ENCODE results near the gene TUBGCP6.

The TUBGCP6 gene

DNA sequence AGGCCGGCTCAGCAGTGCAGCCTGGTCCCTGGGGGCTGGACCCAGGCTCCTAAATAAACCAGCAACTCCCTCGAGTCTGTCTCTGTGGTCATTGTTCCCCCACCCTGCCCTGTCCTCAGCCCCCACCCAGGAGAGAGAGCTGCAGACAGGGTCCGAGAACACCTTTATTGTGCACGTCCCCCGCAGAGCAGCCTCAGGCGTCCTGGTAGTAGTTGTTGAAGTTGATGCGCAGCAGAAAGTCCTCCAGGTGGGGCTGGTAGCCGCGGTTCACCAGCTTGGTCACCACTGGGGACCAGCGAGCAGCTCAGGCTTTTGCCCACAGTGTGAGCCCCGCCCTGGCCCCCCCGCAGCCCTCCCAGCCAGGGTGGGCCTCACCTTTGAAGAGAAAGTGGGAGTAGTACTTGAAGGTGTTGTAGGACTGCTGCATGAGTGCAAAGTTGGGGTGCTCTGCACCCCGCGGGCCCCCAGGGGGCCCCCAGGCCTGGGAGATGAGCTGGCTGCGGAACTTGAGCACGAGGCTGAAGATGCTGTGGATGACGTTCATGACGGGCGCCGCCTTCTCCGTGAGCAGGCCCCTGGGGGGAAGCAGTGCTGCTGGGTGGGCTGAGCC is 27.2 kb downstream of the TUBGCP6 start:
- H3K4me3 ChIP-seq: no peak overlapping the region
- no peaks in the 10 kb centered on the region for H3K9me3 ChIP-seq
- H3K27me3 ChIP-seq: no peaks in the 10 kb centered on the region
- intact Hi-C loops (cut with DNase I; ENCODE audit: low total_unique reads): no loop called here
- TF ChIP-seq, protein P1, sequence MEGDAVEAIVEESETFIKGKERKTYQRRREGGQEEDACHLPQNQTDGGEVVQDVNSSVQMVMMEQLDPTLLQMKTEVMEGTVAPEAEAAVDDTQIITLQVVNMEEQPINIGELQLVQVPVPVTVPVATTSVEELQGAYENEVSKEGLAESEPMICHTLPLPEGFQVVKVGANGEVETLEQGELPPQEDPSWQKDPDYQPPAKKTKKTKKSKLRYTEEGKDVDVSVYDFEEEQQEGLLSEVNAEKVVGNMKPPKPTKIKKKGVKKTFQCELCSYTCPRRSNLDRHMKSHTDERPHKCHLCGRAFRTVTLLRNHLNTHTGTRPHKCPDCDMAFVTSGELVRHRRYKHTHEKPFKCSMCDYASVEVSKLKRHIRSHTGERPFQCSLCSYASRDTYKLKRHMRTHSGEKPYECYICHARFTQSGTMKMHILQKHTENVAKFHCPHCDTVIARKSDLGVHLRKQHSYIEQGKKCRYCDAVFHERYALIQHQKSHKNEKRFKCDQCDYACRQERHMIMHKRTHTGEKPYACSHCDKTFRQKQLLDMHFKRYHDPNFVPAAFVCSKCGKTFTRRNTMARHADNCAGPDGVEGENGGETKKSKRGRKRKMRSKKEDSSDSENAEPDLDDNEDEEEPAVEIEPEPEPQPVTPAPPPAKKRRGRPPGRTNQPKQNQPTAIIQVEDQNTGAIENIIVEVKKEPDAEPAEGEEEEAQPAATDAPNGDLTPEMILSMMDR (IDR thresholded peaks at IDR 0.05): no peak
- peaks cover 73 to 100% (median 95%) of the 10 kb centered on the region in 3 donors for H3K36me3 ChIP-seq
- no peaks in the 10 kb centered on the region for H3K4me1 ChIP-seq
- DNase-seq: no peak
- H3K27ac ChIP-seq: no peak overlapping the region

DNA sequence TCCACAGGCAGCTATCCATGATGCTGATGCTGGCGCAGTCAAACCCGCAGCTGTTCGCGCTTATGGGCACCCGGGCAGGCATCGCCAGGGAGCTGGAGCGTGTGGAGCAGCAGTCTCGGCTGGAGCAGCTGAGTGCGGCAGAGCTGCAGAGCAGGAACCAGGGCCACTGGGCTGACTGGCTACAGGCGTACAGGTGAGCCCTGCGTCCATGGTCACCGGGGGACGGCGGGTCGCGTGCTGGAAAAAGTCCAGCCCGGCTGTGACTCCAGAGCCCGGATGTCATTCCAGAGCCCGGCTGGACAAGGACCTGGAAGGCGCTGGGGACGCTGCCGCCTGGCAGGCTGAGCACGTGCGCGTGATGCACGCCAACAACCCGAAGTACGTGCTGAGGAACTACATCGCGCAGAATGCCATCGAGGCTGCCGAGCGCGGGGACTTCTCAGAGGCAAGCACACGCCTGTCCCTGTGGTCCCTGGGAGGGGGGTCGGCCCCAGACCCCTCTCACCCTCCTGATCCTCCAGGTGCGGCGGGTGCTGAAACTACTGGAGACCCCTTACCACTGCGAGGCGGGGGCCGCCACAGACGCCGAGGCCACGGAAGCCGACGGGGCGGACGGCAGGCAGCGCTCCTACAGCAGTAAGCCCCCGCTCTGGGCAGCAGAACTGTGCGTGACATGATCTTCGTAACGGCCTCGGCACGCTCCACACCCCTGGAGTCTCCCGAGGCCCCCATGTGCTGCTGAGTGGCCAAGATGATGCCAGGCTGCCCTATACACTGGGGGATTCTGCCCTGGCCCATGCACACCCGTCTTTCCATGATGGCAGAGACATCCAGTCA is 27.9 kb downstream of the TUBGCP6 start:
- TF ChIP-seq, protein P1 (IDR thresholded peaks at IDR 0.05): no peak
- H3K36me3 ChIP-seq: peaks cover 73 to 100% (median 94%) of the 10 kb centered on the region in 3 donors
- no peaks in the 10 kb centered on the region for H3K27me3 ChIP-seq
- H3K27ac ChIP-seq: no peak overlapping the region
- intact Hi-C loops (cut with DNase I; ENCODE audit: low total_unique reads): no loop called here
- no peak for DNase-seq
- no peaks in the 10 kb centered on the region for H3K4me1 ChIP-seq
- H3K4me3 ChIP-seq: no peak overlapping the region
- H3K9me3 ChIP-seq: no peaks in the 10 kb centered on the region

DNA sequence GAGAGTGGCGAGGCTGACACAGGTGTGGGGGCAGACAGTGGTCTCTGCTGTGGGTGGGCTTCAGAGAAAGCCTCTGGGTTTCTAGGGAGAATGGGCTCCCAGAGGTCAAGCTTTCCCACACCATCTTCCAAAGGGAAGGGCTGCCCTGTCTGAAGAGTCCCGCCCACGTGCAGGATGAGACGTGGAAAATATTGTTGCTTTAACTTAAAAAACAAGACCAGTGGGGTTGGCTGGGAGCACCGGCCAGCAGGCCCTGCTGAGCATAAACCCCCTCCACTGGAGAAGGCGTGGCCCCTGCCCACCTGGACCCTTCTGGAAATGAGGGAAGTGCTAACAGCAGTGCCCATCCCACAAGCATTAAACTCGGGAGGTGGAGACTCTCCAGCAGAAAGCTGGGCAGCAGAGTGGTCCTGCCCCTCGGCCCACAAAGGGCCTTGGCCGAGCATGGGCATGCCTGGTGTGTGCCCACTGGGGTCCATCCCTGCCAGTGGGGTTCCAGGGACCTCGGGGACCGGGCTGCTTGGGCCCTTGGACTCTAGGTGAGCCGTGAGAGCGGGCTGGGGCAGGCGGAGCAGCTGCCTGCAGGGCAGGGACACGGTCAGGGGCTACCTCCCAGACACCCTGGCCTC is 28.7 kb downstream of the TUBGCP6 start:
- H3K9me3 ChIP-seq: no peaks in the 10 kb centered on the region
- H3K36me3 ChIP-seq: peaks cover 77 to 99% (median 87%) of the 10 kb centered on the region in 3 donors
- H3K27me3 ChIP-seq: no peaks in the 10 kb centered on the region
- DNase-seq: no peak
- no peak overlapping the region for H3K27ac ChIP-seq
- H3K4me1 ChIP-seq: no peaks in the 10 kb centered on the region
- intact Hi-C loops (cut with DNase I; ENCODE audit: low total_unique reads): no loop called here
- TF ChIP-seq, protein P1 (IDR thresholded peaks at IDR 0.05): no peak
- no peak overlapping the region for H3K4me3 ChIP-seq

DNA sequence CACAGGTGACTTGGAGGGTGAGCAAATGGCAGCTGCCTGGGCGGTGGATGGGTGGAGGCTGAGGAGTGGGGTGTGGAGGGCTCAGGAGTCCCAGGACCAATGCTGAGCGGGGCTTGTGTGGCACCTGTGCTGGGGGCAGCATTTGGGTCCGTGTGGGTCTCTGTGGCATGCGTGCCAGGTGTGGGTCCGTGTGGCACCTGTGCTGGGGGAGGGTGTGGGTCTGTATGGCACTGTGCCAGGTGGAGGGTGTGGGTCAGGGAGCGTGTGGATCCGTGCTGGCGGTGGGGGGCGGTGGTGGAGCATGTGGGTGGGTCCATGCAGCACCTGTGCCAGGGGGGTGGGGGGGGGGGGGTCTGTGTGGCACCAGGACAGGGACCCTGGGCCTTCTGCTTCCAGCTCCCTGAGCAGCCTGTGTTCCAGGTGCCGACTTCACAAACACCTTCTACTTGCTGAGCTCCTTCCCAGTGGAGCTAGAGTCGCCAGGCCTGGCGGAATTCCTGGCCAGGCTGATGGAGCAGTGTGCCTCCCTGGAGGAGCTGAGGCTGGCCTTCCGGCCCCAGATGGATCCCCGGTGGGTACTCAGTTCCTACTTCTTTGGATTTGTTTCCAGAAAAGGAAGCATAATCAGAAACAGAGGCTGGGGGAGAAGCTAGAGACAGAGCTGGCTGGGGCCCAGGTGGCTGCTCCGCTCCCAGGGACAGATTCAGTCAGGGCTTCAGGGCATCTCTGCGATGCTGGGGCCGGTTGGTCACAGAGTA is 29.3 kb downstream of the TUBGCP6 start:
- Histone ChIP-seq H3K27me3 (no peaks in the 10 kb centered on the region), H3K4me3 (no peak overlapping the region), H3K27ac (no peak overlapping the region), H3K4me1 (no peaks in the 10 kb centered on the region), H3K9me3 (no peaks in the 10 kb centered on the region), H3K36me3 (peaks cover 76 to 99% (median 88%) of the 10 kb centered on the region in 3 donors)
- no peak for DNase-seq
- intact Hi-C loops (cut with DNase I; ENCODE audit: low total_unique reads): no loop called here
- TF ChIP-seq, protein P1 (IDR thresholded peaks at IDR 0.05): no peak

DNA sequence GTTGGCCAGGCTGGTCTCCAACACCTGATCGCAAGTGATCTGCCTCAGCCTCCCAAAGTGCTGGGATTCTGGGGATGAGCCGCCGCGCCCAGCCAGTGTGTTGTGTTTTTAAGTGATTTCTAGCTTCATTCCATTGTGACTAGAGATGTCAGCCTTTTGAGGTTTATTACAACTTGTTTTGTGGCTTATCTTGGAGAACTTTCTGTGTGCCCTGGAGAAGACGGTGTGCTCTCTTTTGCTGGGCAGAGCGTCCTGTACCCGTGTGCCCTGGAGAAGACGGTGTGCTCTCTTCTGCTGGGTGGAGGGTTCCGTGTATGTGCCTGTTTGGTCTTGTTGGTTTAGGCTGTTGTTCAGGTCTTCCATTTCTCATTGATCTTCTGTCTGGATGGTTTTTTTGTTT is 31.6 kb downstream of the TUBGCP6 start:
- Histone ChIP-seq H3K27me3 (no peaks in the 10 kb centered on the region), H3K27ac (no peak overlapping the region), H3K4me3 (no peak overlapping the region), H3K36me3 (peaks cover 62 to 95% (median 78%) of the 10 kb centered on the region in 3 donors), H3K9me3 (no peaks in the 10 kb centered on the region), H3K4me1 (peaks cover 0 to 7% (median 3%) of the 10 kb centered on the region in 4 donors)
- DNase-seq: no peak
- intact Hi-C loops (cut with DNase I; ENCODE audit: low total_unique reads): no loop called here
- TF ChIP-seq, protein P1 (IDR thresholded peaks at IDR 0.05): no peak

Measured in tibial artery (tissue), 4 donors.